GM12892 (cell line): ENCODE results near the gene CINP.

Source experiments
- POLR2A ChIP-seq: IDR thresholded peaks from 2 replicates; pipeline ENCODE4 v1.6.1; 2011; ENCODE audit warnings: low read depth, low read length, control low read depth
- POLR2AphosphoS5 ChIP-seq: IDR thresholded peaks from 2 replicates; pipeline ENCODE4 v1.6.1; 2011; ENCODE audit warnings: low read depth, low read length, control low read depth
- TAF1 ChIP-seq: IDR thresholded peaks from 2 replicates; pipeline ENCODE4 v1.6.1; 2011; ENCODE audit warnings: low read depth, mild to moderate bottlenecking, control low read depth, low read length, borderline replicate concordance

- no peak for TF ChIP-seq POLR2A
- TF ChIP-seq TAF1 = no peak
- TF ChIP-seq POLR2AphosphoS5 = no peak
These were observed 6.4 kb downstream of the CINP start for GRCh38 chr14:102356280-102356679.
